ENCODE data around the gene ERBB3.

The ERBB3 gene

DNA sequence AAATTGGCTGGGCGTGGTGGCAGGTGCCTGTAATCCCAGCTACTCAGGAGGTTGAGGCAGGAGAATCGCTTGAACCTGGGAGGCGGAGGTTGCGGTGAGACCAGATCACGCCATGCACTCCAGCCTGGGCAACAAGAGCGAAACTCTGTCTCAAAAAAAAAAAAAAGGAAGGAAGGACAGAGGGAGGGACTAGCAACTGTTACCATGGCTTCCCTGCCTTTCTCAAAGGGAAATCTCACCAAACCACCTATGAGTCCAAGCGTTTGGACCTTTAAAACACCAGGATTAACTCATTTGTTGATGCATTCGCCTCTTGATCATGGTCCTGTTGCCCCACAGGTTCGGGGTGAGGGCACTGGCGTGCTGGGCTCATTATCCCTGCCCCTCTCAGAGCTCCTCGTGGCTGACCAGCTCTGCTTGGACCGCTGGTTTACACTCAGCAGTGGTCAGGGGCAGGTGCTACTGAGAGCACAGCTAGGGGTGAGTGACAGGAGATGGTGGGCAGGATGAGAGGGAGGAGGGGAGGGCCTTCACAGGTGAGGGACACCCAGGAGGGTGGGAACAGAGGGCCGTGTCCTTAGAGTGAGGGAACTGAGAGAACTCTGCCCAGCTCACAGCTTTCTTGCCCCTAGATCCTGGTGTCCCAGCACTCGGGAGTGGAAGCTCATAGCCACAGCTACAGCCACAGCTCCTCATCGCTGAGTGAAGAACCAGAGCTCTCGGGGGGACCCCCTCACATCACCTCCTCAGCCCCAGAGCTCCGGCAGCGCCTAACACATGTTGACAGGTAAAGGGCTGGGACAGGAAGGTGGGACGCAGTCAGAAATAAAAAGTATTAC lies 62.2 kb downstream of the ERBB3 start:
- DNase-seq: no peak

DNA sequence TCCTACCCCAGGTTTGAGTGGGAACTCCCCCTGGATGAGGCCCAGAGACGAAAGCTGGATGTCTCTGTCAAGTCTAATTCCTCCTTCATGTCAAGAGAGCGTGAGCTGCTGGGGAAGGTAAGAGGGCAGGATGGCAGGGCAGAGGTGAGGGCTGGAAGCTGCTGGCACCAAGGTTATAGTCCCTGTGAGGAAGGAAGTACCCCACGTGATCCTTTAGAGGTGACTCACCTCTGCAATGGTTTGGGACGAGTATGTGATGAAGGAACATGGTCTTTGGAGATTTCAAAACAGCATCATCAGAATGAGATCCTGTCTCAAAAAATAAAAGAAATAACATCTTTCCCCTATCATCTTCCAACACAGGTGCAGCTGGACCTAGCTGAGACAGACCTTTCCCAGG lies 63.3 kb downstream of the ERBB3 start:
- no peak for DNase-seq

GRCh38 chr12:56143870-56144269 lies 63.9 kb downstream of the ERBB3 start:
- DNase-seq: no peak

DNA sequence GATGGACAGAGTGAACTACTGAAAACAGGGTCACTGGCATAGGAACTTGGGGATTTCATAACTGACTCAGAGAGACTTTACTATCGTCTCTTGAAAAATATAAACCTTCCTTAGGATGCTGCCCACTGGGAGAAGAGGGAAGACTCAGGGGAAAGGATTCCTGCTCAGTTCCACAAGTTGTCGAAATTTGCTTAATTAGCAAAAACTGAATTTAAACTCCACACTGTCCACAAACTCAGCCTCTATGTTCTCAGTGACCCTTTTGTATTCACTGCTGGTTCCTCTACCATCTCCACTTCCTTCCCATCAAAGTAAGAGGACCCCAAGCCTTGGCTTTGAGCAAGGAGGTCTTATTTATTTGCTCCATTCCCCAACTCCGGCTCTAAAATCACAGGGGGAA lies 65.3 kb downstream of the ERBB3 start:
- DNase-seq: no peak

DNA sequence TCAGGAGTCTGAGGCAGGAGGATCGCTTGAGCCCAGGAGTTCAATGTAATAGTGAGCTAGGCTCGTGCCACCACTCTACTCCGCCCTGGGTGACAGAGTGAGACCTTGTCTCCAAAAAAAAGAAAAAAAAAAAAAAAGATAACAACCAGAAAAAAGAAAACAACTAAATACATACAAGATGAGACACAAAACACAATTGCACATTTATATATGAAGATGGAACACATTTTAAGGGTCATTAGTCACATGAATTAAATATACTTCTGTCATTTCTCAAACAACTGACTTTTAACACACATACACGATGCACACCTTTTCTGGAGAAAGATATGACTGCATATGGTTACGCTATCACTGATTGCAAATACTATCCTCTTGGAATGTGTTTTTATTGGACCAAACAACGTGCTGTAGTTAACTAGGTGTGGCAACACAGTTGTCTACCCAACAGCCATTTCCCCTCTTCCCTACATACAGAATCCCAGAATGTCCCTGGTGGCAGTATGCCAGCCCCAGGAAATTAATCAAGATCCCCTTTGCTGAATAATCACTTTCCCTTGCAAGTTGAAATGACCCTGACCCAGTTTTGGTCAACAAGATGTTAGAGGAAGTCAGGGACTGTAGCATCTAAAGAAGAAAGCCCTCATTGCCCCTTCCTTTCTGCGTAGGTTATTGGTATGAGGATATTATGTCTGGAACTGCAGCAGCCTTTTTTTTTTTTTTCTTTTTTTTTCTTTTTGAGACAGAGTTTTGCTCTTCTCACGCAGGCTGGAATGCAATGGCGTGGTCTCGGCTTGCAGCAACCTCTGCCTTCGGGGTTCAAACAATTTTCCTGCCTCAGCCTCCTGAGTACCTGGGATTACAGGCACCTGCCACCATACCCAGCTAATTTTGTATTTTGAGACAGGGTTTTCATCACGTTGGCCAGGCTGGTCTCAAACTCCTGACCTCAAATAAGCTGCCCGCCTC lies 66.8 kb downstream of the ERBB3 start:
- no peak for DNase-seq

- DNase-seq: peak; percentile 63
Measured at GRCh38 chr12:56150563-56150962, 70.6 kb downstream of the ERBB3 start.

DNA sequence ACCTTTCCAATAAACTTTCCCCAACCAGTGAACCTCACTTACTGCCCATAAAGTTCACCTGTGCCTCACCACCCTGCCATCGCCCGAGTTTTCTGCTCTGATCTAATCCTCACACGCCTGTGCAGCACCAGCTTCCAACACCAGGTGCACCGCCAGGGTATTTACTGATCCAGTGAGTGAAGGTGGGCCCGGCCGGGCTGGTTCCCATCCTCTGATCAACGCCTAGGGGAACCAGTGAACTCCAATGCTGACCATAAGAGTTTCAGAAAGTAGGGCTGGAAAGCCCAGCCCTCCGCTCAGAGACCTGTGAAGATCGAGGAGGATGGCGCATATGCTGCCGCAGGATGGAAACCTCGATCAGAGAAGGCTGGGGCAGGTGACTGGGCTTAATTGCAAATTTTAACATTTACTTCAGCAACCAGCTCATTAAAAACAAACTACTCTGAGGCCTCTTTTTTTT lies 71.7 kb downstream of the ERBB3 start:
- peak; percentile 83 for DNase-seq

DNA sequence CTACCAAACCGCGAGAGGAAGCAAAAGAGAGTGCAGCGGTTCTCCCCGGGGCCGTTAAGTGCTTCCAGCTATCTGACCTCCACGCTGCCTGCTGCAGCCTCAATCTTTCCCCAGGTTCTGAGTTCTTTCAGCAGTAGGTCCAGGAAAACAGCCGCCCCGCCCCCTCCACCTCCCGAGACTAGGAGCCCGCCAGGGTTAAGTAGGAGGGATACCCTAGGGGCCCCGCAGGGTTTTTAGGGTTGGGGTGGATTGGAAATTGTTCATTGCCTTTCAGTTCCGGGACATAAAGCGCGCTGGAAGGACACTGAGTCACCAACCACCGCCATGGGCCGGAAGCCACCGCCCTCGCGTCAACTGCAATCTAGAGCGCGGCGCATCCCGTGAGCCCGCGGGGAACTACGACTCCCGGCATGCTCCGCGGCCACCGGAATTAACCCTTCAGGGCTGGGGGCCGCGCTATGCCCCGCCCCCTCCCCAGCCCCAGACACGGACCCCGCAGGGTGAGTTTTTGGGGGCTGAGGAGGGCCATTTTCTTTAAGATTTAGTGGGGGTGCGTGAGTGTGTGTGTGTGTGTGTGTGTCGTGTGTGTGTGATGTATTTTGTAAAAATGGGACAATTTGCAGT lies 72.3 kb downstream of the ERBB3 start, which contains the start of gene MYL6B:
MYL6B (plus strand) TSS at position 456 of the 624 bp plus-strand sequence. CDS start 1,332 bp downstream, outside the sequence.
- peak; percentile 97 for DNase-seq

Measured in hematopoietic multipotent progenitor cell treated with erythropoietin and hydrocortisone succinate and interleukin-3 and kit ligand, for 6 days (in vitro differentiated cells).